ENCODE measurements around the gene WHAMM.

- TF ChIP-seq CTCF (IDR thresholded peaks at IDR 0.05; ENCODE audit: insufficient read depth, low read length, poor library complexity, severe bottlenecking) (no peak), EZH2phosphoT487 (conservative IDR thresholded peaks at IDR 0.05; ENCODE audit: low read length) (no peak)
Measured at GRCh38 chr15:82829234-82829633, 19.8 kb downstream of the WHAMM start.
